Testis (tissue), 3 donors: ENCODE measurements around the gene CHN2. TPM values are rescaled to one million over a fixed set of nuclear protein-coding genes. Genes with fewer than 3 reads are reported as not detected.

Experiments used
- DNase-seq: peaks from one replicate; pipeline ENCODE4 v3.0.0-alpha.2; 2019
- H3K27ac ChIP-seq, 2 donors: fragments of 200-600 bp; sonication (generic); one replicate each; pipeline ENCODE4 v1.5.1; 2019
- H3K27me3 ChIP-seq: fragments of 200-600 bp; sonication (generic); one replicate; pipeline ENCODE4 v1.5.1; 2019
- H3K36me3 ChIP-seq: fragments of 200-600 bp; sonication (generic); one replicate; pipeline ENCODE4 v1.5.1; 2017; ENCODE audit warnings: low read depth; ENCODE audit errors: missing control alignments
- H3K4me1 ChIP-seq: fragments of 200-600 bp; sonication (generic); one replicate; pipeline ENCODE4 v1.5.1; 2019
- H3K4me3 ChIP-seq, 2 donors: fragments of 200-600 bp; sonication (generic); one replicate each; pipeline ENCODE4 v1.5.1; 2017 to 2019
- H3K9me3 ChIP-seq: fragments of 200-600 bp; sonication (generic); one replicate; pipeline ENCODE4 v1.5.1; 2017
- CTCF ChIP-seq, 3 experiments: fragments of 450-650 bp in 2 of 3; fragments of 200-600 bp in 1 of 3; sonication (generic) in 1 of 3; IDR thresholded peaks; one replicate each; pipeline ENCODE4 v1.5.1; 2016 to 2019; ENCODE audit warnings: antibody characterized with exemption in 3 of 3, mild to moderate bottlenecking in 2 of 3, moderate library complexity in 1 of 3
- POLR2A ChIP-seq: fragments of 450-650 bp; IDR thresholded peaks from one replicate; pipeline ENCODE4 v1.6.1; 2017; ENCODE audit warnings: antibody characterized with exemption, mild to moderate bottlenecking, moderate library complexity
- WGBS, 2 donors: methylation state at CpG; one replicate each; pipeline ENCODE4 v1.1.5; 2018; 5-methylcytosine and 5-hydroxymethylcytosine counted together
- intact Hi-C: fragments of 100-400 bp; cut with DNase I; formaldehyde crosslinking; loops from one replicate; pipeline ENCODE4 v1.15.1; 2023; ENCODE audit warnings: low total_unique reads
- polyA plus RNA-seq: library from polyadenylated mRNA; stranded (reverse); fragments of 350-450 nt; fragmentation: Illumina TruSeq; extraction: RNeasy Lipid Tissue Mini Kit (QIAGEN cat#74804); gene quantifications from one replicate; pipeline ENCODE4 v1.2.3, GENCODE V29; 2014; ENCODE audit warnings: low read depth, low replicate concordance; ENCODE audit not compliant: insufficient read depth
- total RNA-seq, 2 donors: library from RNA; depleted of rRNA; stranded (reverse); fragments of >200 nt; gene quantifications; one replicate each; pipeline ENCODE4 v1.2.3, GENCODE V29; 2016

Gene CHN2
- total and polyA plus RNA-seq, 3 donors from 2014 or later = 8.6 to 27.4 (median 15.1) TPM

- DNase-seq = no peak
- Histone ChIP-seq H3K27ac (no peak overlapping the region), H3K9me3 (no peaks in the 10 kb centered on the region), H3K27me3 (no peaks in the 10 kb centered on the region), H3K4me3 (no peak overlapping the region), H3K36me3 (no peaks in the 10 kb centered on the region), H3K4me1 (peaks cover 3% of the 10 kb centered on the region)
- TF ChIP-seq POLR2A (no peak), CTCF (IDR thresholded peaks at IDR 0.05) (no peak)
- intact Hi-C loops = no loop called here
- 57 to 66% methylated on average over 4 of the region's 4 CpGs for WGBS, 2 donors
These were observed 154.8 kb downstream of the CHN2 start for GRCh38 chr7:29349362-29349761.

- Histone ChIP-seq H3K36me3 (no peaks in the 10 kb centered on the region), H3K27ac (no peak overlapping the region), H3K4me3 (no peak overlapping the region), H3K4me1 (peaks cover 3% of the 10 kb centered on the region), H3K27me3 (no peaks in the 10 kb centered on the region), H3K9me3 (no peaks in the 10 kb centered on the region)
- no peak for DNase-seq
- intact Hi-C loops = no loop called here
- TF ChIP-seq CTCF (IDR thresholded peaks at IDR 0.05) (no peak), POLR2A (no peak)
- 75 to 87% methylated on average over 3 of the region's 3 CpGs for WGBS, 2 donors
These were observed 155.8 kb downstream of the CHN2 start for GRCh38 chr7:29350351-29350750.

- Histone ChIP-seq H3K9me3 (no peaks in the 10 kb centered on the region), H3K27ac (no peak overlapping the region), H3K4me3 (no peak overlapping the region), H3K27me3 (no peaks in the 10 kb centered on the region), H3K36me3 (no peaks in the 10 kb centered on the region), H3K4me1 (peaks cover 3% of the 10 kb centered on the region)
- intact Hi-C loops = no loop called here
- no peak for DNase-seq
- WGBS, 2 donors = 91 to 96% methylated on average over 4 of the region's 4 CpGs
- no peak for TF ChIP-seq POLR2A
- no peak for TF ChIP-seq CTCF (IDR thresholded peaks at IDR 0.05)
These were observed 157.5 kb downstream of the CHN2 start for GRCh38 chr7:29352041-29352440.

DNA sequence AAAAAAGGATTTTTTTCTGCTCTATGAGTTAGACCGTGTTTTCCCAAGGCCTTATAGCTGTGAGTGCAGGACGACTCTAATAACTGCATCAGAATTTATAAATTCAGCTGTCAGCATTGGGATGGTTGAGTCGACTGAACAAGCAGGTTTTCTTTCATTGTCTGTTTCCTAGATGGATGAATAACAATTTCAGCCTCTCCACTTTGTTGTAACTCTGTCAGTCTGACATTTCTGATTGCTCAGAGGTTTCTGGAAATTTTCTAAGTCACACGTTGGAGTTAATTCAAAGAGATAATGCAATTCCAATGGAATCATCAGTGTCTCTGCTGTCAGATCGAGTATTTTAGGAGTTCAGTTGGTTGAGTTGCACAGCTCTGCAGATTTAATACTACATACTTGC lies 159.2 kb downstream of the CHN2 start:
- H3K36me3 ChIP-seq = no peaks in the 10 kb centered on the region
- H3K9me3 ChIP-seq = no peaks in the 10 kb centered on the region
- no peak overlapping the region for H3K4me3 ChIP-seq
- TF ChIP-seq CTCF (IDR thresholded peaks at IDR 0.05) (no peak), POLR2A (no peak)
- H3K4me1 ChIP-seq = peaks cover 3% of the 10 kb centered on the region
- 81 to 87% methylated on average over 5 of the region's 5 CpGs for WGBS, 2 donors
- DNase-seq = no peak
- intact Hi-C loops = no loop called here
- H3K27ac ChIP-seq = no peak overlapping the region
- H3K27me3 ChIP-seq = no peaks in the 10 kb centered on the region

- no peak overlapping the region for H3K27ac ChIP-seq
- 91 to 96% methylated on average over 4 of the region's 4 CpGs for WGBS, 2 donors
- no peaks in the 10 kb centered on the region for H3K9me3 ChIP-seq
- no peaks in the 10 kb centered on the region for H3K27me3 ChIP-seq
- no peak for DNase-seq
- intact Hi-C loops = no loop called here
- no peak overlapping the region for H3K4me3 ChIP-seq
- TF ChIP-seq POLR2A (no peak), CTCF (IDR thresholded peaks at IDR 0.05) (no peak)
- no peaks in the 10 kb centered on the region for H3K36me3 ChIP-seq
- peaks cover 3% of the 10 kb centered on the region for H3K4me1 ChIP-seq
These were observed 159.8 kb downstream of the CHN2 start for GRCh38 chr7:29354340-29354739.
